Measurements from ENCODE around the gene DRGX.

DNA sequence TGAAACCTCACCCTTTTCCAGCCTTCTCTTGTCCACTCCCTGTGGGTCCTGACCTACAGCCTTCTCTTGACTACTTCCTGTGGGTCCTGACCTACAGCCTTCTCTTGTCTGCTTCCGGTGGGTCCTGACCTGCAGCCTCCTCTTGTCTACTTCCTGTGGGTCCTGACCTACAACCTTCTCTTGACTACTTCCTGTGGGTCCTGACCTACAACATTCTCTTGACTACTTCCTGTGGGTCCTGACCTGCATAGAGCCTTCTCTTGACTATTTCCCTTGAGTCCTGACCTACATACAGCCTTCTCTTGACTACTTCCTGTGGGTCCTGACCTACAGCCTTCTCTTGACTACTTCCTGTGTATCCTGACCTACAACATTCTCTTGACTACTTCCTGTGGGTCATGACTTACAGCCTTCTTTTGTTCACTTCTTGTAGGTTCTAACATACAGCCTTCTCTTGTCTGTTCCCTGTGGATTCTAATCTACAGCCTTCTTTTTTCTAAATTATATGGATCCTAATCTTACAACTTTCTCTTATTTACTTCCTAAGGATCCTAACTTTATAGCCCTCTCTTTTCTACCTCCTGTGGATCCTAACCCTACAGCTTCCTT lies 60.4 kb downstream of the DRGX start:
- TF ChIP-seq POLR2A (IDR thresholded peaks at IDR 0.05): no peak
- TF ChIP-seq, protein P1, sequence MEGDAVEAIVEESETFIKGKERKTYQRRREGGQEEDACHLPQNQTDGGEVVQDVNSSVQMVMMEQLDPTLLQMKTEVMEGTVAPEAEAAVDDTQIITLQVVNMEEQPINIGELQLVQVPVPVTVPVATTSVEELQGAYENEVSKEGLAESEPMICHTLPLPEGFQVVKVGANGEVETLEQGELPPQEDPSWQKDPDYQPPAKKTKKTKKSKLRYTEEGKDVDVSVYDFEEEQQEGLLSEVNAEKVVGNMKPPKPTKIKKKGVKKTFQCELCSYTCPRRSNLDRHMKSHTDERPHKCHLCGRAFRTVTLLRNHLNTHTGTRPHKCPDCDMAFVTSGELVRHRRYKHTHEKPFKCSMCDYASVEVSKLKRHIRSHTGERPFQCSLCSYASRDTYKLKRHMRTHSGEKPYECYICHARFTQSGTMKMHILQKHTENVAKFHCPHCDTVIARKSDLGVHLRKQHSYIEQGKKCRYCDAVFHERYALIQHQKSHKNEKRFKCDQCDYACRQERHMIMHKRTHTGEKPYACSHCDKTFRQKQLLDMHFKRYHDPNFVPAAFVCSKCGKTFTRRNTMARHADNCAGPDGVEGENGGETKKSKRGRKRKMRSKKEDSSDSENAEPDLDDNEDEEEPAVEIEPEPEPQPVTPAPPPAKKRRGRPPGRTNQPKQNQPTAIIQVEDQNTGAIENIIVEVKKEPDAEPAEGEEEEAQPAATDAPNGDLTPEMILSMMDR (IDR thresholded peaks at IDR 0.05): no peak

Measured in uterus (tissue), 2 donors.